Epithelial cell of esophagus (primary cell): ENCODE results near the gene CA10.

Source experiments
- DNase-seq: peaks from one replicate; pipeline ENCODE4 v3.0.0; 2010; ENCODE audit warnings: low read depth
- H3K4me3 ChIP-seq: 2 replicates; pipeline ENCODE4 v1.5.1; 2011; ENCODE audit warnings: mild to moderate bottlenecking, low read length, control low read depth
- TF ChIP-seq, protein P1 (sequence below): IDR thresholded peaks from 2 replicates; pipeline ENCODE4 v1.5.1; 2011; ENCODE audit warnings: low read depth, mild to moderate bottlenecking, low read length, control low read depth, inconsistent platforms; ENCODE audit not compliant: insufficient read depth; ENCODE audit errors: missing control alignments

CA10 gene

GRCh38 chr17:52134641-52135040, 23.9 kb downstream of the CA10 start:
- DNase-seq = peak; percentile 73
- no peak overlapping the region for H3K4me3 ChIP-seq
- TF ChIP-seq, protein P1, sequence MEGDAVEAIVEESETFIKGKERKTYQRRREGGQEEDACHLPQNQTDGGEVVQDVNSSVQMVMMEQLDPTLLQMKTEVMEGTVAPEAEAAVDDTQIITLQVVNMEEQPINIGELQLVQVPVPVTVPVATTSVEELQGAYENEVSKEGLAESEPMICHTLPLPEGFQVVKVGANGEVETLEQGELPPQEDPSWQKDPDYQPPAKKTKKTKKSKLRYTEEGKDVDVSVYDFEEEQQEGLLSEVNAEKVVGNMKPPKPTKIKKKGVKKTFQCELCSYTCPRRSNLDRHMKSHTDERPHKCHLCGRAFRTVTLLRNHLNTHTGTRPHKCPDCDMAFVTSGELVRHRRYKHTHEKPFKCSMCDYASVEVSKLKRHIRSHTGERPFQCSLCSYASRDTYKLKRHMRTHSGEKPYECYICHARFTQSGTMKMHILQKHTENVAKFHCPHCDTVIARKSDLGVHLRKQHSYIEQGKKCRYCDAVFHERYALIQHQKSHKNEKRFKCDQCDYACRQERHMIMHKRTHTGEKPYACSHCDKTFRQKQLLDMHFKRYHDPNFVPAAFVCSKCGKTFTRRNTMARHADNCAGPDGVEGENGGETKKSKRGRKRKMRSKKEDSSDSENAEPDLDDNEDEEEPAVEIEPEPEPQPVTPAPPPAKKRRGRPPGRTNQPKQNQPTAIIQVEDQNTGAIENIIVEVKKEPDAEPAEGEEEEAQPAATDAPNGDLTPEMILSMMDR = no peak

- peak; percentile 82 for DNase-seq
- no peak overlapping the region for H3K4me3 ChIP-seq
- TF ChIP-seq, protein P1 = no peak
Observed at GRCh38 chr17:52128721-52129120, 29.8 kb downstream of the CA10 start.

GRCh38 chr17:52124993-52125392, 33.5 kb downstream of the CA10 start:
- TF ChIP-seq, protein P1 = no peak
- H3K4me3 ChIP-seq = no peak overlapping the region
- no peak for DNase-seq

DNA sequence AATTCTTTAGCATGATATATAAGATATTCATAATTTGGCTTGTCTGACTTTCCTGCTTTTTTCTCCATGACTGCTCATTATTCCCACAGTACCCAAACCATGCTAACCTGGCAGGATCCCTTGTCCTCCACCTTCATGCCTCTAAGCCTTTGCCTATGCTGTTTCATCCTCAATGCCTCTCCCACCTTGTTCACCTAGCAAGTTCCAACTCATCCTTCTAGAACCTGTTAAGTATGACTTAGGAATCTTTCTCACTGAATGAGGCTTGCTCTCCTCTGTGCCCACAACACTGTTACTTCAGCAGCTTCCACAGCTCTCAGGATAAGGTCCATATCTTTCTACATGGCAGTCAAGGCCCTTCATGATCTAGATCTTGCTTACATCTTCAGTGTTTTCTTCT, 34.0 kb downstream of the CA10 start:
- peak; percentile 70 for DNase-seq
- TF ChIP-seq, protein P1 = no peak
- no peak overlapping the region for H3K4me3 ChIP-seq

GRCh38 chr17:52120465-52120864, 38.0 kb downstream of the CA10 start:
- no peak overlapping the region for H3K4me3 ChIP-seq
- DNase-seq = no peak
- TF ChIP-seq, protein P1 = no peak

DNA sequence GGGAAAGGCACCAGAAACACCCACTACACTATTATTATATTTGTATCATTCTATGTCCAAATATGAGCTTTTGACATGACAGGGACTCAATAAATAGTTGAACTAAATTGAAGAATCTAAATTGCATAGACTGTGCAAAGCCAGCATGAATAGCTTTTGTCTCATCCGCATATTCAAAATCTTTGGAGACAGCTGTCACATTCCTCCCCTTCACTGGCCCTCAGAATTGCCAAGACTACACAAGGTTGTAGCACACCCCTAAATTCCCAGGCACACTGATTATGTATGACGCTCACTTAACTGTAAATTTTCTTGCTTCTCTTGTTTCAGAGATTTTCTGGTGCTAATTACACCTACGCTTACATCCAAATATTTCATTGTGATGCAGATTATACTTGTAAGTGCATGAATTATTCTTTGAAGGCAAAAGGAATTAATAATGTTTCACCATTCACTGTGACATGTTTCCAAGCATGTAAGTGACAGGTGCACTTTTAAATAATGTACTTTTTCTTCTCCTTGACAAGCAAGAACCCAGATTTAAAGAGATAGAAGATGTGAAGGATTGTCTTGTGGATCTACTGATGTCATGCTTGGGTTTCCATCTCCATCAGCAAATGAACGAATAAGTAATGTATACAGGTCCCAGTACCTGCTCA, 47.5 kb downstream of the CA10 start:
- DNase-seq = no peak
- H3K4me3 ChIP-seq = no peak overlapping the region
- TF ChIP-seq, protein P1 = no peak

- TF ChIP-seq, protein P1 = peak; percentile 85
- DNase-seq = peak; percentile 53
- H3K4me3 ChIP-seq = no peak overlapping the region
Observed at GRCh38 chr17:52106638-52107261, 51.8 kb downstream of the CA10 start.
